ENCODE data around the gene AIF1L.

DNA sequence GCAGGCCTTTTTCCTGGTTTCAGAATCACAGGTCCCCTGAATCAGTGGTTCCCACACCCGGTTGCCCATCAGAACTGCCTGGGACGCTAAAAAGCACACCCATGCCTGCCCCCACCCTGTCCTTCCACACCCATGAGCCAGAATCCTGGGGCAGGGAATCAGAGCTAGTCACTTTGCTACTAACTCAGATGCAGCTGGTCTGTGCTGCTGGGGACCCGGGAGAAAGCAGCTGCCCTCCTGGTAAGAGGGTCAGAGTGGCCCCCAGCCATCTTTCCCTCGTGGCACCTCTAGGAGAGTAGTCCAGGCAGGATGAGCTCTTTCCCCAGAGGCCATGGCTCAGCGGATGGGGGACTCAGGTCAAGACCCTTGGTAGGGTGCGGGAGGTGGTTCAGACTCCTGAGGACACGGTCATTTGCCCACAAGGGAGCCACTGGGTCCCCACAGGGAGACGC lies 17.8 kb downstream of the AIF1L start:
- TF ChIP-seq, protein P1, sequence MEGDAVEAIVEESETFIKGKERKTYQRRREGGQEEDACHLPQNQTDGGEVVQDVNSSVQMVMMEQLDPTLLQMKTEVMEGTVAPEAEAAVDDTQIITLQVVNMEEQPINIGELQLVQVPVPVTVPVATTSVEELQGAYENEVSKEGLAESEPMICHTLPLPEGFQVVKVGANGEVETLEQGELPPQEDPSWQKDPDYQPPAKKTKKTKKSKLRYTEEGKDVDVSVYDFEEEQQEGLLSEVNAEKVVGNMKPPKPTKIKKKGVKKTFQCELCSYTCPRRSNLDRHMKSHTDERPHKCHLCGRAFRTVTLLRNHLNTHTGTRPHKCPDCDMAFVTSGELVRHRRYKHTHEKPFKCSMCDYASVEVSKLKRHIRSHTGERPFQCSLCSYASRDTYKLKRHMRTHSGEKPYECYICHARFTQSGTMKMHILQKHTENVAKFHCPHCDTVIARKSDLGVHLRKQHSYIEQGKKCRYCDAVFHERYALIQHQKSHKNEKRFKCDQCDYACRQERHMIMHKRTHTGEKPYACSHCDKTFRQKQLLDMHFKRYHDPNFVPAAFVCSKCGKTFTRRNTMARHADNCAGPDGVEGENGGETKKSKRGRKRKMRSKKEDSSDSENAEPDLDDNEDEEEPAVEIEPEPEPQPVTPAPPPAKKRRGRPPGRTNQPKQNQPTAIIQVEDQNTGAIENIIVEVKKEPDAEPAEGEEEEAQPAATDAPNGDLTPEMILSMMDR (conservative IDR thresholded peaks at IDR 0.05): no peak
- no peak for TF ChIP-seq ZFX (IDR thresholded peaks at IDR 0.05)

Data from C4-2B (cell line).